ENCODE results near the gene GNB1L. TPM values are rescaled to one million over a fixed set of nuclear protein-coding genes. Genes with fewer than 3 reads are reported as not detected.

Gene GNB1L
- total RNA-seq, 3 donors from 2014 or later, result 25.9 to 26.3 (median 26.0) TPM

DNA sequence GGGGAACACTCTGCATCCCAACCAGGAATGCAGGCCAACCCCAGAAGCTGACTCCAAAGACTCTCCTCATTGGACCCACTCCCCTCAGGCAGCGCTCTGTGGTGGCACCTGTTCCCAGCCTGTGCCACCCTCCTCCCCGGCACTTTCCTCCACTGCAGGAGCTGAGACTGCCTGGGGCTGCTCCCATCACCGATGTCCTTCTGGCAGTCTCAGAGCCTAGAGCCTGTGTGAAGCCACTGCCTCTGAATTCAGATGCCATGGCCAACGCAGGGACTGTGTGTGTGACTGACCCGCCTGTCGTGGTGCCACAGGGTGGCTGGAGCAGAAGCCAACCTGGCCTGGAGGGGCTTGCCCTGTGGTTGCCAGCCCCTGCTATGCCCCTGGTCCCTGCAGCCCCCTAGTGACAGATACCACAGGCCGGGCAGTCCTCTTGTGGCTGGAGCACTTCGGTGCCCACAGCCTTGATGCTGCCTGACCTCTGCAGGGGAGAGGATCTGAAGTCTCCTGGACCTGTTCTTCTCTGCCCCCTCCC is 50.9 kb downstream of the GNB1L start:
- Mint-ChIP-seq H3K9me3 (no peaks in the 10 kb centered on the region), H3K4me3 (no peak overlapping the region), H3K4me1 (ENCODE audit: low read depth) (no peaks in the 10 kb centered on the region), H3K27me3 (ENCODE audit: low read depth) (no peaks in the 10 kb centered on the region), H3K36me3 (ENCODE audit: insufficient read depth) (peaks cover 11% of the 10 kb centered on the region)
- ATAC-seq (no peak), DNase-seq (no peak)

DNA sequence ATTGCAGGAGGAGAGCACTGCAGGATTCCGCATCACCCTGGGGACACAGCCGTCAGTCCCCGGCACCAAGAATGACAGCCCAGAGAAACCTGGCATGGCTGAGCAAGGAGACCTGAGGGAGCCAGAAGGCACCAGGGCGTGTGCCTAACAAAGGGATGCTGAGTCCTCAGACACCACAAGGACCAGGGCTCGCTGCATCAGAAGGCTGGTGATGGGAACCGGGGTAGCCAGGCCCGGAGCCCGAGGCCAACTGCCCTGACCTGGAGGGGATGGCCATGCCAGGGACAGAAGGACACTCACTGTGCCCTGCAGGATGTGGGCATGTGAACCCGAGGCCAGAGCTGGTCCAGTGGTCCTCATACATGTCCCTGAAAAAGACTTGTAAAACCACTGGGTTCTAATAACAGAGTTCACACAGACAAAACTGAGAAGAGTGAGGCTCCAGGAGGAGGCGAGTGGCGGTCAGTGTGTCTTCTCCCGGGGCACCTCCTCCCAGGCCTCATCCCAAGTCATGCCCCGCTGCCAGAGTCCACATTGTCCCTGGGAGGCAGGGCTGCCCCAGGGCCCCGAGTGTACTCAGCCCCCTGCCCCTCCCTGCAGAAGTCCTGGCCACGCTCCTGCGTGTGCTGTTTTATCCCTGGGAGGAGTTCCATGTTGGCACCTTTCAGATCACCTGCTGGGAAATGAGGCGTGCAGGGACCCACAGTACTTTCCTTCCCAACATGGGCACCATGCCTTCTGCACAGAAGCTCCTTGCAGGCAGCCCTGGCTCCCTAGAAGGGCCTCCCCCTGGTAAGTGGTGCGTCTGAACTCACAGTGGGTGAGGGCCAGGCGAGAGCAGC is 51.6 kb downstream of the GNB1L start:
- DNase-seq (no peak), ATAC-seq (no peak)
- H3K36me3 Mint-ChIP-seq (ENCODE audit: insufficient read depth), result peaks cover 11% of the 10 kb centered on the region
- no peaks in the 10 kb centered on the region for H3K27me3 Mint-ChIP-seq (ENCODE audit: low read depth)
- H3K4me3 Mint-ChIP-seq, result no peak overlapping the region
- no peaks in the 10 kb centered on the region for H3K4me1 Mint-ChIP-seq (ENCODE audit: low read depth)
- no peaks in the 10 kb centered on the region for H3K9me3 Mint-ChIP-seq

DNA sequence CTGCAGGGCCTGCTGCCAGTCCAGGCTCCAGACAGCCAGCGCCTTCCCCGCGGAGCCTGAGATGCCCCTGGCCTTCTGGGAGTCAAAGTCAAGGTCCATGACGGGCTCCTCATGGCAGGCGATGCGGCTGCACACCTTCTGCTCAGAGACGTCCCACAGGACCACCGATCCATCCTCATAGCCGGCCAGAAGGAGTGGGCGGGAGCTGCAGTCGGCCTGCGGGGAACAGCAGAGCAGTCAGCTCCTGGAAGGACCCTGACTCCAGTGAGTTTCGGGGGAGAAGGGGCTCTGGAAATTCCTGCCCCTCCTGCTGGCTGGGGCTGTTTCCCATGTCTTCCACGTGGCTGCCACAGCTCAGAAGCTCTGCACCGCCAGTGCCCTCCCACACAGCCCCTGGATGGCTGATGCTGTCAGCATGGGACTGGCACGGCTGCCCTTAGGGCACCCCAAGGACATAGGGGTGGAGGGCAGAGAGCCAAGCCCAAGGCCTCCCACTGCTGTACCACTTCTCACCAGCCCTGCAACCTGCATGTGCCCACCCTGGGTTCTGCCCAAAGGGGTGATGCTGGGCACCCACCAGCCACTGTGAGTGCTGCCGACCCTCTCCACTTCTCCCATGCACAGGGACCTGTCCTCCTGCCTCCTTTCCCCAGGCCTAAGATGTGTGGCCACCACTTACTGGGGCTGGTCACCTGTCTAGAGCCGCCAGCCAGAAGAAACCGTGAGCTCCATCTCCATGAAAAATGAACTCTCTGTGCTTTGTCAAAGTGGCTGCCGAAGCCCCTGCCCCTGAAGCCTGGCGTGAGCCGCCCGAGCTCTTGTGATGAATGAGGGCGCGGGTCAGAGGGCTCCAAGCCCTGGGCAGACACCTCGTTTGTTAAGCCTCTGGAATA is 52.4 kb downstream of the GNB1L start:
- Mint-ChIP-seq H3K4me3 (no peak overlapping the region), H3K9me3 (no peaks in the 10 kb centered on the region), H3K36me3 (ENCODE audit: insufficient read depth) (peaks cover 11% of the 10 kb centered on the region), H3K27me3 (ENCODE audit: low read depth) (no peaks in the 10 kb centered on the region), H3K4me1 (ENCODE audit: low read depth) (no peaks in the 10 kb centered on the region)
- DNase-seq (no peak), ATAC-seq (no peak)

DNA sequence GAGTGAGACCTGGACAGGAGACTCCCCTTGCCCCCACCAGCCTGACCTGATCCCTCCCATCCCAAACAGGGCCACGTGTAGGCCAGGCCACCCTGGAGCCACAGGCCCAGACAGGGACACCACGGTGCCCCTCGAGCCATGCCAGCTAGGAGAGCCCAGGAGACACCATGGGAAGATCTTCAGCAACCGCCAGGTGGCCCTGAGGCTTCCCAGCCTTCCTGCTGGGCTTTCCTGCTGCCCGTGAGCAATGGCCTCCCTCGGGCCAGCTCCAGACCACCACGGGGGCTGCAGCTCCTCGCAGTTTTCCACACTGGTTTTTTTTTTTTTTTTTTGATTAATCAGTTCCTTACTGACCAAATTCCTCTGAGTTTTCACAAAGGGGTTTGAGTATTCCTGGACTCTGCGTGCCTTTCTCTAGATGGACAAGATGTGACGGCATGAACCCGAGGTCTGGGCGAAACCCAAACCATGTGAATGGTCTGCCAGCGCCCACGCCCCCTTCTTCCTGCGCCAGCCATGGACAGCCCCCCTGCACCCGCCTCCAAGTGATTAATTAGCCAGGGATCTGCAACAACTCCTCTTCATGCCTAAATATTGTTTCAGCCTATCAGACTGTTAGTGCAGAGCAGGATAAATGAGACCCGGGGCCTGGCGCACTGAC is 53.2 kb downstream of the GNB1L start:
- DNase-seq (no peak), ATAC-seq (no peak)
- H3K4me3 Mint-ChIP-seq, result no peak overlapping the region
- H3K4me1 Mint-ChIP-seq (ENCODE audit: low read depth), result no peaks in the 10 kb centered on the region
- peaks cover 14% of the 10 kb centered on the region for H3K36me3 Mint-ChIP-seq (ENCODE audit: insufficient read depth)
- H3K27me3 Mint-ChIP-seq (ENCODE audit: low read depth), result no peaks in the 10 kb centered on the region
- no peaks in the 10 kb centered on the region for H3K9me3 Mint-ChIP-seq

DNA sequence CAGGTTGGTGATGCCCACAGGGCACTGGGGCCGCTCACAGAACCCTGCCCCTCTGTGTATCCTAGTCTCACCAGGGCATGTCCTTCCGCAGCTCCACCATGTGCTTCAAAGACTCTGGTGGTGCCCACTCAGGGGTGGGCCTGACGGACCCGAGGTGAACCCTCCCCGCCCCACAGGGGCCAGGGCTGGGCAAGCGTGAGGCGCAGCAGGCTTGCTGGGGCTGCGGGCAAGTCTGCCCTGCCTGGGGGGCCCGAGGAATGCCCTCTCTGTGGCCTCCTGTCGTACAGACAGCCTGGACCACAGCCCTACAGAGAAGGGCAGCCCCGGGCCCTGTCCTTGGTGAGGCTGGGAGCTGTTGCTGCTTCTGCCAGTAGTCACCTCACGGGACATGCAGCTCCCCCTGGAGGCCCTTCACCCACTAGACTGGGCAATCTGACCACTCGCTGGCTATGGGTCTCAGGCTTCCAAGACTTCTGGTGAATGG is 53.9 kb downstream of the GNB1L start:
- Mint-ChIP-seq H3K36me3 (ENCODE audit: insufficient read depth) (peaks cover 14% of the 10 kb centered on the region), H3K4me1 (ENCODE audit: low read depth) (no peaks in the 10 kb centered on the region), H3K27me3 (ENCODE audit: low read depth) (no peaks in the 10 kb centered on the region), H3K9me3 (no peaks in the 10 kb centered on the region), H3K4me3 (no peak overlapping the region)
- no peak for DNase-seq
- ATAC-seq, result no peak

DNA sequence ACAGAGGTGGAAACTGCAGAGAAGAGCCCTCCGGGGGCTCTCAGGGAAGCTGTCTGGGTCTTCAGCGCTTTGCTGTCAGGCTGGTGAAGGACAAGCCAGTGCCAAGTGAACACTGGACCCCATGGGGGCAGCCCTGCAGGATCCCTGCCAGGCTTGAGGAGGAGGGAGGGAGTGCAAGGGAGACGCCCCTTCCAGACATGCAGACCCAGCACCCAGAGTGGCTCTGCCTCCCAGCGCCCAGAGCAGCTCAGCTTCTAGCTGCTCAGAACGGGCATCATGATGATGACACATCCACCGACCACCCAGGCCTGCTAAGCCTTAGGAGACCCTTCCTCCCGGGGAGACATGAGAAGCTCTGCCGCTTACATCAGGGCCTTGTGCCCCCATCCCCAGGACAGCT is 54.4 kb downstream of the GNB1L start:
- ATAC-seq (no peak), DNase-seq (no peak)
- Mint-ChIP-seq H3K4me3 (no peak overlapping the region), H3K27me3 (ENCODE audit: low read depth) (no peaks in the 10 kb centered on the region), H3K4me1 (ENCODE audit: low read depth) (peaks cover 1% of the 10 kb centered on the region), H3K36me3 (ENCODE audit: insufficient read depth) (peaks cover 16% of the 10 kb centered on the region), H3K9me3 (no peaks in the 10 kb centered on the region)

DNA sequence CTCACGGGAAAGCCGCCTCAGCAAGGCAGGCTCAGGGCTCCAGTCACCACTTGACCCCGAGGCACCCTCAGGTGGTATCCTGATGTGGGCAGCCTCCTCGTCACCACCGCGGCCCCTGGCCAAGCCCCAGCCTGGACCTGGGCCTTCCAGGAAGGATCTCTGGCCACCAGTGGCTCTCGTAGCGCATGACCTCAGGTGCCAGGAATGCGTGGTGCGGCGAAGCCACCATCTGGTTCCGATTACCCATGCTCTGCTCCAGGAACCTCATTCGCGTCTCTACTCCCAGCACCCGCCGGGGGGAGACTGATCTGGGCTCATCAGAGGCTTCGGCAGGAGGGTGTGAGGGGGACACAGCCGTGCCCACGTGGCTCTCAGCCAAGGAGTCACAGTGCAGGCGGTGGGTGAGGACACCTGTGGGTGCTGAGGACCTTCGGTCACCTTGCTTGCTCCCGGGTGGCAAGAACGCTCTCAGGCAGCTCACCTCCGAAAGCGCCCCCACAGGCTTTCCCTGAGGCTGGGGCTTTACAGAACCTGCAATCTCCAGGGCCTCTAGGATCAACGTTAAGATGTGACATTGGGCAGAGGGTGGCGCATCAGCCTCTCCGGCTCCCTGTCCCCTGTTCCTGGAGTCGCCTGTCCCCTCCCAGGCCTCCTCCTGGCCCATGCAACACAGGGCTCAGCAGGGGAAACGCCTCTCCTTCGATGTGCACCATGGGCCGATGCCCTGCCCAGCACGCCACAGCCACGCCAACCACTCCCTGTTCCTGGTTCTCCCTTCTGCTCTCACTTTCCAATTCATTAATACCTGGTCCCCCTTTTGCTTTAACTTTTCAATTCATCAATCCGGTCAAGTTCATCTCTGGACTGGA is 55.1 kb downstream of the GNB1L start:
- Mint-ChIP-seq H3K9me3 (no peaks in the 10 kb centered on the region), H3K4me3 (no peak overlapping the region), H3K36me3 (ENCODE audit: insufficient read depth) (peaks cover 19% of the 10 kb centered on the region), H3K27me3 (ENCODE audit: low read depth) (no peaks in the 10 kb centered on the region), H3K4me1 (ENCODE audit: low read depth) (peaks cover 1% of the 10 kb centered on the region)
- ATAC-seq, result no peak
- no peak for DNase-seq

DNA sequence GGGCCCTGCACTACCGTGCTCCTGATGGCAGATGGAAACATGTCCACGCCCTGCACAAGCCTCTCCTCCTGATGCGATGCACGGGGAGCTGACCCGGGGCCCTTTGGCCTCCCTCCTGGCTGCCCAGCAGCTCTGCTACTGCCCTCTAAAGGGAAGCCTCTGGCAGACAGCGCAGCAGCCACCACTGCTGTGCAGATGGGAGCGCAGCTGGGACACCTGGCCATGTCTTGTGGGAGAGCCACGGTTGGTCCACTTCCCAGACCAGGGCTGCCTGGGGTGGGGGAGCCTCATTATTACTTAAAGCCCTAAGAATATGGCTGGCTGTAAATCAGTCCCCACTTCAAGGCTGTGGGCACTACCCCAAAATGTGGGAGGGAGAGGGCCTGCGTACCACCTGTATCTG is 55.8 kb downstream of the GNB1L start:
- no peaks in the 10 kb centered on the region for H3K27me3 Mint-ChIP-seq (ENCODE audit: low read depth)
- no peak overlapping the region for H3K4me3 Mint-ChIP-seq
- no peak for ATAC-seq
- peaks cover 25% of the 10 kb centered on the region for H3K36me3 Mint-ChIP-seq (ENCODE audit: insufficient read depth)
- H3K9me3 Mint-ChIP-seq, result peaks cover 5% of the 10 kb centered on the region
- no peak for DNase-seq
- H3K4me1 Mint-ChIP-seq (ENCODE audit: low read depth), result peaks cover 1% of the 10 kb centered on the region

DNA sequence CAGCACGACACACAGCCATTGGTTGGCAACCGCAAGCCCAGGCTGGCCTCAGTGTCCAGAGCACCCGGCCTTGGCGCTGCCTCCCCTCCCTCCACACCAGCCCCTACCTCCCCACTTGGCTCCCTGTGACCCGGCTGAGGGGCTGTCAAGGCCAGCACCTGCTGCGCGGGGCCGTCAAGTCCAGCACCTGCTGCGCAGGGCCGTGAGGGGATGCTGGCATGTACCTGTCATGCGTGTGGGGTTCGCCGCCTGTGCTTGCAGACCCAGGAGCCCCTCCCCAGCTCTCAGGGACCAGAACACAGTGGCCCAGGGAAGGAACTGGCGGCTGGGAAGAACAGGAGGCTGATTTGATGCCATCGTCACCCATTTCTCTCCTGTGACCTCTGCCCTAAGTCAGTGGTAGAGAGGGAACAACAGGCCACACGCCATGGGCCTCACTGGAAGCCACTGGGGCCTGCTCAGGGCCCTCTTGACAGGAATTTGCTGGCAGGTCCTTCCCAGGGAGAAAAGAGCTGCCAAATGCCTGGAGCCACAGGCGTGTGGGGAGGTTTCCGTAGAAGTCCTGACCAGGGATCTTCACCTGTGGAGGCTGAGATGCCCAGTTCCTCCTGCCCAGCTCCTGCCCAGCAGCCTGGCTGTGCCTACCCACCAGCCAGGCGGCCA is 56.5 kb downstream of the GNB1L start:
- peaks cover 1% of the 10 kb centered on the region for H3K4me1 Mint-ChIP-seq (ENCODE audit: low read depth)
- DNase-seq, result no peak
- peaks cover 11% of the 10 kb centered on the region for H3K9me3 Mint-ChIP-seq
- H3K36me3 Mint-ChIP-seq (ENCODE audit: insufficient read depth), result peaks cover 31% of the 10 kb centered on the region
- no peak for ATAC-seq
- no peaks in the 10 kb centered on the region for H3K27me3 Mint-ChIP-seq (ENCODE audit: low read depth)
- H3K4me3 Mint-ChIP-seq, result no peak overlapping the region

DNA sequence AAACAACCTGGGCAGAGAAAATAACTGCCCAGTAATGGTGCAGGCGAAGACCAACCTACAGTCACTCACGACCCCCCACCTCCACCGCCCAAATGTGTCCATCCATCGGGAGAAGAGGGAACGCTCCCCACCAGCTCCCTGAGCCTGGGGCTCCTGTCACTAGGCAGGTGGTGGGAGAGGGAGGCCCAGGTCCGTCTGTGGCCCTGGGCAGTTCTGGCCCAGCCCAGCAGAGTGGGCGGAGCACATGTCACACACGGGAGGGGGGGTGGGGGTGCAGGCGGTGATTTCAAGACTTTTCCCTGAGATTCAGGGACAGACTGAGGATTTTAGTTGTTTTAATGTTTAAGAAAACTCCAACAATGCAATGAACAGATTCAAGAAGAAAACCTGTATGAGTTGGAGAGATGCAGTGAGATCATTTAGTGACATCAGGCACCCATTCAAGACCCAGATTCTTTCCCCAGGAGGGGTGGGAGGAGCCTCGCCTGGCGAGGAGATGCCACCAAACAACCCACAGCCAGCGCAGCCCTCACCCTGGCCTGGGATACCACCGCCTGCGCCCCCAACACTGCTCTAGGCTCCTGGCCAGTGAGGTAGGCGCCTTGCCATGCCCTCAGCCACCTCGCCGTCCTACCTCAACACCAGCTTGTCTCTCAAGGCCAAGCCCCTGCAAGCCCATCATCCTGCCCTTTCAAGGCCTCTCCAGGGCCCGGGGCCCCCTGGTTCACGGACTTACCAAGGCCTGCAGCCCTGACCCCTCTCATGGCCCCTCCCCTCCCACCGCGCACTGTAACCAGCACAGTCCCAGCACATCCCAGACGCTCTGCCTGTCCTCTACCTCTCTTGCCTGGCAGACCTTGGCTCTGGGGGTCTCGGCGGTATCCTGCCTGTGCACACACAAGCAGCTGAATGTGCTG is 57.3 kb downstream of the GNB1L start:
- DNase-seq, result no peak
- Mint-ChIP-seq H3K9me3 (peaks cover 16% of the 10 kb centered on the region), H3K36me3 (ENCODE audit: insufficient read depth) (peaks cover 32% of the 10 kb centered on the region), H3K27me3 (ENCODE audit: low read depth) (no peaks in the 10 kb centered on the region), H3K4me1 (ENCODE audit: low read depth) (peaks cover 1% of the 10 kb centered on the region), H3K4me3 (no peak overlapping the region)
- no peak for ATAC-seq

DNA sequence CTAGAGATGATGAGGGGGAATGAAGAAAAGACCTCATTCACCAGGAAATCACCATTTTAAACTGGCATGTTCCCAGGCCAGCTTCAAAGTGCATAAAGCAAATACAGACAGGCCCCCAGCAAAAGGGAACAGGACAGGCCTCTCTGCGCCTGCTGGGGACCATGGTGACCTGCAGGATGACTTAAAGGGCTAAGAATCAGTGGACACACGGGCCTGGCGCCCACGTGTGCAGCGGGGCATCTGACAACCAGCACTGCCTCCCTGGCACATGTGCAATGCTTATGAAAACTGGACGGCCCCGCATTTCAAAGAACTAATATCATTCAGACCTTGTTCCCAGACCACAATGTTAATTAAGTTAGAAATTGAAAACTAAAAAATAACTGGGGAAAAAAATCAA is 58.5 kb downstream of the GNB1L start:
- ATAC-seq (no peak), DNase-seq (no peak)
- Mint-ChIP-seq H3K4me1 (ENCODE audit: low read depth) (peaks cover 1% of the 10 kb centered on the region), H3K36me3 (ENCODE audit: insufficient read depth) (peaks cover 42% of the 10 kb centered on the region), H3K4me3 (no peak overlapping the region), H3K27me3 (ENCODE audit: low read depth) (no peaks in the 10 kb centered on the region), H3K9me3 (peaks cover 22% of the 10 kb centered on the region)

DNA sequence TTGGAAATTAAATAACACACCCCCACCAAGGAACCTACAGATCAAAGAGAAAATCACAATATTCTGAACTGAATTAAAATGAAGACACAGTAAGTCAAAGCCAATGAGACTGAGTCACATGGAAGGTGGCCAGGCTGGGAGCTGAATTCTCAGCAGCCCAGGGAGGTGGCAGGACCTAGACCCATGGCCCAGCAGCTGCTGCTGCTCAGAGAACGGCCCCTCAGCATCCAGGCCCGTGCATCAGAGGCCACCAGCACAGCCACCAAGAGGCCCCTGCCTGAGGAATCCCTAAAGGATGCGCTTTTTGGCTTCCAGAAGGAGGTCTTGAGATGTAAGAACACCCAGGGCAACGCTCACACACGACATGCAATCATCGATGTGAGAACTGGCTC is 59.1 kb downstream of the GNB1L start:
- no peak overlapping the region for H3K4me3 Mint-ChIP-seq
- H3K27me3 Mint-ChIP-seq (ENCODE audit: low read depth), result no peaks in the 10 kb centered on the region
- DNase-seq (no peak), ATAC-seq (no peak)
- H3K9me3 Mint-ChIP-seq, result peaks cover 22% of the 10 kb centered on the region
- peaks cover 1% of the 10 kb centered on the region for H3K4me1 Mint-ChIP-seq (ENCODE audit: low read depth)
- H3K36me3 Mint-ChIP-seq (ENCODE audit: insufficient read depth), result peaks cover 45% of the 10 kb centered on the region

All from activated T-cell treated with anti-CD3 and anti-CD28 coated beads, Interleukin-2, amount 50 U/mL, for 4 hours (primary cell).